ENCODE measurements around the gene MAD2L2. TPM values are rescaled to one million over a fixed set of nuclear protein-coding genes. Genes with fewer than 3 reads are reported as not detected.
"Not testable (repeated sequence)": the region's sequence is repeated elsewhere in the genome, so short reads cannot be mapped to it uniquely, and the experiment has no call there.

MAD2L2 gene
- total RNA-seq, 6 experiments from 2014 or later = 31.7 to 48.8 (median 42.2) TPM

GRCh38 chr1:11643782-11644181 lies 37.2 kb downstream of the MAD2L2 start:
- no peaks in the 10 kb centered on the region for H3K9me3 Mint-ChIP-seq
- no peaks in the 10 kb centered on the region for H3K4me1 Mint-ChIP-seq (ENCODE audit: low read depth)
- TF ChIP-seq CTCF (IDR thresholded peaks at IDR 0.05) = no peak
- no peak for DNase-seq
- no peak overlapping the region for H3K4me3 Mint-ChIP-seq
- H3K27ac Mint-ChIP-seq = no peak overlapping the region
- peaks cover 20% of the 10 kb centered on the region for H3K27me3 Mint-ChIP-seq (ENCODE audit: insufficient read depth)
- H3K36me3 Mint-ChIP-seq (ENCODE audit: low read depth) = no peaks in the 10 kb centered on the region

- H3K4me3 Mint-ChIP-seq; H3K9me3 Mint-ChIP-seq; H3K4me1 Mint-ChIP-seq (ENCODE audit: low read depth); H3K27ac Mint-ChIP-seq; H3K36me3 Mint-ChIP-seq (ENCODE audit: low read depth): not testable (repeated sequence)
- peaks cover 27% of the 10 kb centered on the region for H3K27me3 Mint-ChIP-seq (ENCODE audit: insufficient read depth)
- DNase-seq = peak; percentile 48
- TF ChIP-seq CTCF (IDR thresholded peaks at IDR 0.05) = peak; percentile 96
These were observed 38.4 kb downstream of the MAD2L2 start for GRCh38 chr1:11642418-11643017.

- no peak for TF ChIP-seq CTCF (IDR thresholded peaks at IDR 0.05)
- Mint-ChIP-seq H3K27ac (no peak overlapping the region), H3K27me3 (ENCODE audit: insufficient read depth) (peaks cover 30% of the 10 kb centered on the region), H3K4me3 (no peak overlapping the region), H3K4me1 (ENCODE audit: low read depth) (no peaks in the 10 kb centered on the region), H3K9me3 (no peaks in the 10 kb centered on the region), H3K36me3 (ENCODE audit: low read depth) (no peaks in the 10 kb centered on the region)
- no peak for DNase-seq
These were observed 39.1 kb downstream of the MAD2L2 start for GRCh38 chr1:11641776-11642305.

GRCh38 chr1:11640944-11641343 lies 40.0 kb downstream of the MAD2L2 start:
- no peaks in the 10 kb centered on the region for H3K36me3 Mint-ChIP-seq (ENCODE audit: low read depth)
- H3K27me3 Mint-ChIP-seq (ENCODE audit: insufficient read depth) = peaks cover 34% of the 10 kb centered on the region
- H3K4me1 Mint-ChIP-seq (ENCODE audit: low read depth) = no peaks in the 10 kb centered on the region
- TF ChIP-seq CTCF (IDR thresholded peaks at IDR 0.05) = no peak
- no peak overlapping the region for H3K27ac Mint-ChIP-seq
- no peaks in the 10 kb centered on the region for H3K9me3 Mint-ChIP-seq
- no peak for DNase-seq
- H3K4me3 Mint-ChIP-seq = no peak overlapping the region

- no peak for DNase-seq
- H3K27me3 Mint-ChIP-seq (ENCODE audit: insufficient read depth) = peaks cover 35% of the 10 kb centered on the region
These were observed 40.8 kb downstream of the MAD2L2 start for GRCh38 chr1:11640101-11640500.

More at GRCh38 chr1:11640101-11640500, 40.8 kb downstream of the MAD2L2 start:
- H3K4me3 Mint-ChIP-seq = no peak overlapping the region
- H3K4me1 Mint-ChIP-seq (ENCODE audit: low read depth) = no peaks in the 10 kb centered on the region
- no peak for TF ChIP-seq CTCF (IDR thresholded peaks at IDR 0.05)
- no peaks in the 10 kb centered on the region for H3K9me3 Mint-ChIP-seq
- no peaks in the 10 kb centered on the region for H3K36me3 Mint-ChIP-seq (ENCODE audit: low read depth)
- no peak overlapping the region for H3K27ac Mint-ChIP-seq
